ENCODE data around the gene SRPRB.

Gene SRPRB

DNA sequence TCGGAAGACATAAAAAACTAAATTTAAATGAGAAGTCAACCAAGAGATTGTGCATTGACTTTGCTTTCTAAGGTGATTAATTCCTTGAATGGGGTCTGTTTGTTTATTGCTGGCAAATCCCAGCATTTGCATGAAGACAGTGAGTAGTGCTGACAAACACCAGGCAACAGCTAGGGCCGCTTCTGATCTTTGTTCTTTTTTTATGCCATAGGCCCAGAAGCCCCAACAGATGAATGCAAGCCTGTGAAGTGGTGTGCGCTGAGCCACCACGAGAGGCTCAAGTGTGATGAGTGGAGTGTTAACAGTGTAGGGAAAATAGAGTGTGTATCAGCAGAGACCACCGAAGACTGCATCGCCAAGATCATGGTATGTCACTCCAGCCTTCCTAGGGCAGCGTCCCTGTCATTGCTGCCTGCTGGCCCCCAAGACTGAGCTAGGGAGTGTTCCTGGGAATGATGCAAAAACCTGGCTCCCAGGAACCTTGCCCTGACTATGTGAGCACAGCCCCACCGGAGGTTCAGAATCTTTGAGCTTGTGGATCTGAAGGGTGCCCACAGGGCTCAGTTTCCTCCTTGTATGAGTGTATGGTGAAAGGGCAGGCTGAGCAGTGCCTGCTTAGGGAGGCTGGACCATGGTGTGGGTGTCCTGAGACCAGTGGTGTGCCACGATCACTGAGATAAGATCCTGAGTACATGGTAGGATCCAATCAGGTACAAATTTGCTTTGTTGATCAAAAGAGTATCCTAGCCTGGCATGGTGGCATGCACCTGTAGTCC, 46.5 kb upstream of the SRPRB start:
- Histone ChIP-seq H3K4me1 (no peaks in the 10 kb centered on the region), H3K27ac (no peak overlapping the region), H3K36me3 (no peaks in the 10 kb centered on the region), H3K27me3 (no peaks in the 10 kb centered on the region), H3K9me3 (no peaks in the 10 kb centered on the region), H3K4me3 (no peak overlapping the region)
- intact Hi-C loops (cut with DNase I; ENCODE audit: low total_unique reads): no loop called here
- DNase-seq: no peak
- TF ChIP-seq, protein P1, sequence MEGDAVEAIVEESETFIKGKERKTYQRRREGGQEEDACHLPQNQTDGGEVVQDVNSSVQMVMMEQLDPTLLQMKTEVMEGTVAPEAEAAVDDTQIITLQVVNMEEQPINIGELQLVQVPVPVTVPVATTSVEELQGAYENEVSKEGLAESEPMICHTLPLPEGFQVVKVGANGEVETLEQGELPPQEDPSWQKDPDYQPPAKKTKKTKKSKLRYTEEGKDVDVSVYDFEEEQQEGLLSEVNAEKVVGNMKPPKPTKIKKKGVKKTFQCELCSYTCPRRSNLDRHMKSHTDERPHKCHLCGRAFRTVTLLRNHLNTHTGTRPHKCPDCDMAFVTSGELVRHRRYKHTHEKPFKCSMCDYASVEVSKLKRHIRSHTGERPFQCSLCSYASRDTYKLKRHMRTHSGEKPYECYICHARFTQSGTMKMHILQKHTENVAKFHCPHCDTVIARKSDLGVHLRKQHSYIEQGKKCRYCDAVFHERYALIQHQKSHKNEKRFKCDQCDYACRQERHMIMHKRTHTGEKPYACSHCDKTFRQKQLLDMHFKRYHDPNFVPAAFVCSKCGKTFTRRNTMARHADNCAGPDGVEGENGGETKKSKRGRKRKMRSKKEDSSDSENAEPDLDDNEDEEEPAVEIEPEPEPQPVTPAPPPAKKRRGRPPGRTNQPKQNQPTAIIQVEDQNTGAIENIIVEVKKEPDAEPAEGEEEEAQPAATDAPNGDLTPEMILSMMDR (IDR thresholded peaks at IDR 0.05): no peak

DNA sequence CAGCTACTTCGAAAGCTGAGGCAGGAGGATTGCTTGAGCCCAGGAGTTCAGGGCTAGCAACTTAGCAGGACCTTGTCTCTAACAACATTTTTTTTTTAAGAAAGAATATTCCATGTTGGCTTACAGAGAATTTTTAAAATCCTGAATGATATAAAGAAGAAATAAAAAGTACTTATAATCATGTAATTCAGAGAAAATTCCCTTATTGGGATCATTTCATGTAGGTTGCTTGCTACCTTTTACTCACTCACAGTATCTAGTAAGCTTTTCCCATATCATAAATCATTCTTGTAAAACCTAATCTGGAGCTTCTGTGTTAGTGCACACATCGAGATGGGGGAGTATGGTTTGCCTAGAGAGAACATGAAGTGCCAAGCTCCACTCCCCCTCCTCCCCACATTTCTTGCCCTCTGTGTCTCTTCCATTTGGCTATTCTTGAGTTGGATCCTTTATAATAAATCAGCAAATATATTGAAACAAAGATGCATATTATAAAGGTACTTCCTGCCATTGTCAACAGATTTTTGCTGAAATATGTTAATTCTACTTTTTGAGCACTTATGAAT, 45.8 kb upstream of the SRPRB start:
- H3K27me3 ChIP-seq: no peaks in the 10 kb centered on the region
- H3K36me3 ChIP-seq: no peaks in the 10 kb centered on the region
- intact Hi-C loops (cut with DNase I; ENCODE audit: low total_unique reads): no loop called here
- H3K4me3 ChIP-seq: no peak overlapping the region
- TF ChIP-seq, protein P1 (IDR thresholded peaks at IDR 0.05): no peak
- H3K27ac ChIP-seq: no peak overlapping the region
- no peaks in the 10 kb centered on the region for H3K4me1 ChIP-seq
- no peaks in the 10 kb centered on the region for H3K9me3 ChIP-seq
- no peak for DNase-seq

DNA sequence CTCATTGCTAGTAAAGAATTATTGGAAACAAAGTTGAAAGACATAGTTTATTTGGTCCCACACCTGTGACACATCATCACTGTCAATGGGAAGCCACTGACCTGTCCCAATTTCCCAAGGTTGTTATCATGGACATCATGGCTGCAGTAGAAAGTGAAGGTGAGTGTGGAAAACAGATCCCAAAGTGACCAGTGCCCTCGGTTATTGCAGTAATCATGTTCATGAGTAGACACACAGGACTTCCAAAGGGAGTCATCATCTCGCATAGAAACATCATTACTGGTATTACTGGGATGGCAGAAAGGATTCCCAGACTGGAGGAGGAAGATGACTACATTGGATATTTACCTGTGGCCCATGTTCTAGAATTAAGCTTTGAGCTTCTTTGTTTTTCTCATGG, 44.7 kb upstream of the SRPRB start:
- intact Hi-C loops (cut with DNase I; ENCODE audit: low total_unique reads): no loop called here

DNA sequence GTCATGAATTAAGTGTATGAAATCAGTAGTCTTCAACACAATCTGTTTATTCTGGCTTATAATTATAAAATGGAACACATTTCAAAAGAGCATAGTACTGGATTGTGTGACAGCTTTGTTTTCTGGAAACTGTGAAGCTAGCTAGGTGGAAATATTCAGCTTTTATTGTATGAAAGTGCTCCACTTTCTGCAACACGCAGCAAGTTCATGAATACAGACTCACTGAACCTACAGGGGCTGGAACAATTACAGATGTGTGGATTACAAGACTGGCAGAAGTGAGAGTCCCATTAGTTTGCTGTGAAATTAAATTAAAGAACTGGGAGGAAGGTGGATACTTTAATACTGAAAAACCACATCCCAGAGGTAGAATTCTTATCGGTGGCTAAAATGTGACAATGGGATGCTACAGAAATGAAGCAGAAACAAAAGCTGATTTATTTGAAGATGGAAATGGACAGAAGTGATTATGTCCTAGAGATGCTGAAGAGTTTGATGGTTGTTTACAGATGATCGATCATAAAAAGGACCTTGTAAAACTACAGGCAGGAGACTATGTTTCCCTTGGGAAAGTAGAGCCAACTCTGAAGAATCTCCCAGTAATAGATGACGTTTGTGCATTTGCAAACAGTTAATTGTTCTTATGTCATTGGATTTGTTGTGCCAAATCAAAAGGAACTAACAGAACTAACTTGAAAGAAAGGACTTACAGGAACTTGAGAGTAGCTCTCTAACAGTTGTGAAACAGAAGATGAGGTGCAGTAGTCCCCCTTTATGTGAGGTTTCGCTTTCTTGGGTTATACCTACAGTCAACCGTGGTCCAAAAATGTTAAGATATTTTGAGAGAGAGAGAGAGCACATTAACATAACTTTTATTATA, 43.8 kb upstream of the SRPRB start:
- intact Hi-C loops (cut with DNase I; ENCODE audit: low total_unique reads): no loop called here
- no peak overlapping the region for H3K27ac ChIP-seq
- no peaks in the 10 kb centered on the region for H3K36me3 ChIP-seq
- DNase-seq: no peak
- TF ChIP-seq, protein P1 (IDR thresholded peaks at IDR 0.05): no peak
- no peaks in the 10 kb centered on the region for H3K27me3 ChIP-seq
- no peaks in the 10 kb centered on the region for H3K4me1 ChIP-seq
- no peak overlapping the region for H3K4me3 ChIP-seq
- H3K9me3 ChIP-seq: no peaks in the 10 kb centered on the region

More for the DNA sequence above, 44.7 kb upstream of the SRPRB start:
- no peak for DNase-seq
- Histone ChIP-seq H3K27me3 (no peaks in the 10 kb centered on the region), H3K9me3 (no peaks in the 10 kb centered on the region), H3K4me3 (no peak overlapping the region), H3K4me1 (no peaks in the 10 kb centered on the region), H3K27ac (no peak overlapping the region), H3K36me3 (no peaks in the 10 kb centered on the region)
- TF ChIP-seq, protein P1 (IDR thresholded peaks at IDR 0.05): no peak

DNA sequence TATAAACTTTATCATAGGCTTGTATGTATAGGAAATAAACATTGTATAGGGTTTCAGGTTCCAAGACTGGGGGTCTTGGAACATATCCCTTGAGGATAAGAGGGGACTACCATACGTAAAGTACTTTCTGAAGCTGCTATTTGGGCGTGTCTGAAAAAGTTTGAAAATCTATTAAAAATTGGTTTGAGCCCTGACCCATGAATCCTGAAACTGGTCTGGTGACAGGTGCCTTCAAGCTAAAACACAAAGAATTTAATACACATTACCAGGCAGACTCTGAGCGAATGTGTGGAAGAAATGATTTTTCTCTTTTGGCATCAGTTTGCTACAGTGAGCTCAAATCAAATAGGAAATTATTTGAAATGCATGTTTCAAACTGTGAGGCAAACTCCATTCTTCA, 43.1 kb upstream of the SRPRB start:
- Histone ChIP-seq H3K27me3 (no peaks in the 10 kb centered on the region), H3K4me1 (no peaks in the 10 kb centered on the region), H3K4me3 (no peak overlapping the region), H3K9me3 (no peaks in the 10 kb centered on the region), H3K36me3 (no peaks in the 10 kb centered on the region), H3K27ac (no peak overlapping the region)
- TF ChIP-seq, protein P1 (IDR thresholded peaks at IDR 0.05): no peak
- intact Hi-C loops (cut with DNase I; ENCODE audit: low total_unique reads): no loop called here
- no peak for DNase-seq
